Glutamatergic neuron (in vitro differentiated cells): Measurements from ENCODE around the gene RNASET2. TPM values are rescaled to one million over a fixed set of nuclear protein-coding genes. Genes with fewer than 3 reads are reported as not detected.

Source experiments
- DNase-seq: peaks from one replicate; pipeline ENCODE4 v3.0.0; 2022
- H3K27ac Mint-ChIP-seq: one replicate; pipeline ENCODE4 v1.8.0; 2020; ENCODE audit warnings: mild to moderate bottlenecking, mixed read lengths, inconsistent platforms; ENCODE audit not compliant: unreplicated experiment
- H3K27me3 Mint-ChIP-seq: one replicate; pipeline ENCODE4 v1.8.0; 2020; ENCODE audit warnings: mild to moderate bottlenecking, moderate library complexity, mixed read lengths, inconsistent platforms; ENCODE audit not compliant: unreplicated experiment
- H3K36me3 Mint-ChIP-seq: one replicate; pipeline ENCODE4 v1.8.0; 2020; ENCODE audit warnings: mild to moderate bottlenecking, mixed read lengths, inconsistent platforms; ENCODE audit not compliant: unreplicated experiment
- H3K4me1 Mint-ChIP-seq: one replicate; pipeline ENCODE4 v1.8.0; 2020; ENCODE audit warnings: mild to moderate bottlenecking, low read depth, mixed read lengths, inconsistent platforms; ENCODE audit not compliant: unreplicated experiment
- H3K4me3 Mint-ChIP-seq: one replicate; pipeline ENCODE4 v1.8.0; 2020; ENCODE audit warnings: mild to moderate bottlenecking, mixed read lengths, inconsistent platforms; ENCODE audit not compliant: unreplicated experiment
- H3K9me3 Mint-ChIP-seq: one replicate; pipeline ENCODE4 v1.8.0; 2020; ENCODE audit warnings: mild to moderate bottlenecking, moderate library complexity, mixed read lengths, inconsistent platforms; ENCODE audit not compliant: unreplicated experiment
- CTCF ChIP-seq: fragments of 200-600 bp; sonication (generic); IDR thresholded peaks from one replicate; pipeline ENCODE4 v1.5.0; 2021; ENCODE audit not compliant: partially characterized antibody, unreplicated experiment
- long read RNA-seq: library from polyadenylated mRNA; unstranded; transcript quantifications from one replicate; pipeline ENCODE4 v2.0.0, GENCODE V29; 2020; ENCODE audit not compliant: unreplicated experiment
- total RNA-seq: library from RNA; stranded (reverse); fragmentation: NEBNext Ultra II Directional; extraction: Animal tissue kit (Norgen Biotek cat#: 25700); gene quantifications from one replicate; pipeline ENCODE4 v1.2.1, GENCODE V29; 2021; ENCODE audit not compliant: unreplicated experiment

RNASET2 gene, protein sequence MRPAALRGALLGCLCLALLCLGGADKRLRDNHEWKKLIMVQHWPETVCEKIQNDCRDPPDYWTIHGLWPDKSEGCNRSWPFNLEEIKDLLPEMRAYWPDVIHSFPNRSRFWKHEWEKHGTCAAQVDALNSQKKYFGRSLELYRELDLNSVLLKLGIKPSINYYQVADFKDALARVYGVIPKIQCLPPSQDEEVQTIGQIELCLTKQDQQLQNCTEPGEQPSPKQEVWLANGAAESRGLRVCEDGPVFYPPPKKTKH
- total RNA-seq, result 2.2 TPM
- long read RNA-seq, result 0 reads

DNA sequence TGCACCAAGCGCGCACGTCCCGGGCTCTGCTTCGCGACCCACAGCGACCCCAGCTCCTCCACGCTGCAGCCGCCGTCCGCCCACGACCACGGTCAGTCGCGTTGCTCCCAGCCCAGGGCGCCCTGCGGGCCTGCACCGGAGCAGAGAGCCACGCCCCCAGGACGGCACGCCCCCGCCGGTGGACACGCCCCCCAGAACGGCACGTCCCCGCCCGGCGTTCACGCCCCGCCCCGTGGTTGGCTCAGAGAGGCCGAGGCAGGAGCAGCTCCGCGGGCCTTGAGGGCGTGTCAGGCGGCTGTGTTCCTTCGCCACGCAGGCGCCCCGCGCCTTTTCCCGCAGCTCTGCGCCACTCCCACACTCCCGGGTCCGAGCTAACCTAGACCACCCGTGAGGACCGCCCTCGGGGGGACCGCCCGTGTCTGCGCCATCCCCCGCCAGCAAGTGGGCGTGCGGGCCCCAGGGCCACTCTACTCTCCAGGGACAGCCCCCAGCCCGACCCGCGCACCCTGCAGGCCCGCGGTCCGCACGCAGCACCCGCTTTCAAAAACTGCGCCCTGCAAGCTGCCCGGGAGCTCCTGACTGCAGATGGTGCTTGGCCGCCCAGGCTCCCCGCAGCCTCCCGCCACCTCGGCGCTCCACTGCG lies at the start of gene RNASET2:
RNASET2 (minus strand) TSS at position 107 of the 643 bp plus-strand sequence. CDS start 368 bp downstream, outside the sequence.
- Mint-ChIP-seq H3K4me3 (peak within 1 kb of the TSS; percentile 86), H3K36me3 (no peaks in the 10 kb centered on the region), H3K27ac (no peak within 1 kb of the TSS), H3K9me3 (peaks cover 8% of the 10 kb centered on the region), H3K4me1 (peaks cover 2% of the 10 kb centered on the region), H3K27me3 (peaks cover 12% of the 10 kb centered on the region)
- TF ChIP-seq CTCF, result no peak
- peak; percentile 99 for DNase-seq

DNA sequence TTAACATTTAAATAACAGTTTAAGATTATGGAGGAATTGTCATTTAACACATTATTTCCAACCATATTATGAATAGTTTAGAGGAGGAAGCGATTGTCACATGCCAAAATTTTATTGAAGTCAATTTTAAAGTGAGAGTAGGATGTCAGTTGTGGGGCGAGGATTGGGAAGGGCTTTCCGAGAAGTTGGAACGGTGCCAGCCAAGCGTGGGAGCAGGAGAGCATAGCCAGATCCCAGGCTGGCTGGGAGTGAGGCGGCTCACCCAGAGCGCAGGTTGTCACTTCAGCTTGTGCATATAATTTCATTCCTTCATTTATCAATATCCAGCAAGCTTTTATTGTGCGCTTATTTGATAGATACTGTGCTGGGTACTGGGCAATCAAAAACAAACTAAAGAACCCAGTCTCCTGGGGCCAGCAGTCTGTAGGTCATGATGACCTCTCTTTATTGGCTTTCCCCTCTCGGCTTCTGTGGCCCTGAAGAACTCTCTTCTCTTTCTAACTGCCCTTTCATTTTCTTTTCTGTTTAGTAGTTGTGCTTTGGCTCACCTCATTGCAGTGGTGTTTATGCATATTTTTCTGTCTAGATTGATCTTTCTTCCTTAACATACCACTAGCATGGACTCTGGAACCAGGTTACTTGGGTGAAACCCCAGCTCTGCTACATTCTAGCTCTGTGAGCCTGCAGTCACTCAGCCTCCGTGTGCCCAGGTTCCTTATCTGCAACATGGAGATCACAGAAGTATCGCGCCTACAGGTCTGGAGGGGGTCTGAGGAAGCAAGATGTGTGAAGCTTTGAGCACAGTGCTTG lies 49.2 kb upstream of the RNASET2 start:
- no peaks in the 10 kb centered on the region for H3K36me3 Mint-ChIP-seq
- no peaks in the 10 kb centered on the region for H3K27me3 Mint-ChIP-seq
- DNase-seq, result no peak
- H3K27ac Mint-ChIP-seq, result no peak overlapping the region
- no peaks in the 10 kb centered on the region for H3K9me3 Mint-ChIP-seq
- no peak for TF ChIP-seq CTCF
- no peaks in the 10 kb centered on the region for H3K4me1 Mint-ChIP-seq
- no peak overlapping the region for H3K4me3 Mint-ChIP-seq

GRCh38 chr6:167000759-167001158 lies 44.4 kb upstream of the RNASET2 start:
- Mint-ChIP-seq H3K9me3 (no peaks in the 10 kb centered on the region), H3K27me3 (no peaks in the 10 kb centered on the region), H3K4me1 (no peaks in the 10 kb centered on the region), H3K27ac (no peak overlapping the region), H3K36me3 (no peaks in the 10 kb centered on the region), H3K4me3 (peak overlapping the region; percentile 71)
- no peak for DNase-seq
- TF ChIP-seq CTCF, result no peak

DNA sequence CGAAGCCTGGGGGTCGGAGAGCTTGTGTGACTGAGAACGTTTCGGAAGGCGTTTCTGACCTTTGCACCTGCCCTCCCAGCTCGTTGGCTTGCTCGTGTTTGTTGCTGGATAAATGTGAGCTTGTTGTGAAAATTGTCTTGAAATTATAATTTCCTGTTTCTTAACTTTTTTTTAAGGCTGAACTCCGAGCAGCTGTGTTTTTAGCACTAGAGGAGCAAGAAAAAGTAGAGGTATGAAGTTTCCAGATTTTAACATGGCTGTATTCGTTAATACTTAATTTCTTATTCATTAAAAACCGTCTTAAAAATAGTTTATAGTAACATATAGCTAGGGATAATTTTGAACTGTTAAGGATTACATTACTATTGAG lies 43.5 kb upstream of the RNASET2 start:
- no peaks in the 10 kb centered on the region for H3K4me1 Mint-ChIP-seq
- H3K4me3 Mint-ChIP-seq, result peak overlapping the region; percentile 83
- no peaks in the 10 kb centered on the region for H3K9me3 Mint-ChIP-seq
- no peak for DNase-seq
- H3K36me3 Mint-ChIP-seq, result no peaks in the 10 kb centered on the region
- no peak overlapping the region for H3K27ac Mint-ChIP-seq
- no peak for TF ChIP-seq CTCF
- H3K27me3 Mint-ChIP-seq, result no peaks in the 10 kb centered on the region
